ENCODE data around the gene GALNT9.

- TF ChIP-seq FOXM1 (IDR thresholded peaks at IDR 0.05; ENCODE audit: borderline replicate concordance) (no peak), FOXA1 (IDR thresholded peaks at IDR 0.05) (no peak), BHLHE40 (IDR thresholded peaks at IDR 0.05; ENCODE audit: borderline replicate concordance) (no peak), ELF4 (IDR thresholded peaks at IDR 0.05) (no peak), ARNT (IDR thresholded peaks at IDR 0.05) (no peak), SUZ12 (IDR thresholded peaks at IDR 0.05) (no peak), SP1 (IDR thresholded peaks at IDR 0.05) (no peak), FOXK2 (IDR thresholded peaks at IDR 0.05) (no peak), CTBP1 (IDR thresholded peaks at IDR 0.05; ENCODE audit: borderline replicate concordance) (no peak), NFRKB (IDR thresholded peaks at IDR 0.05) (no peak), TARDBP (IDR thresholded peaks at IDR 0.05) (no peak), HDGF (IDR thresholded peaks at IDR 0.05; ENCODE audit: borderline replicate concordance) (no peak)
Measured at GRCh38 chr12:132328282-132329029, 933 bp downstream of the GALNT9 start.

Data from HEK293T (cell line).